Fibroblast of lung (primary cell): ENCODE data around the gene CROT. TPM values are rescaled to one million over a fixed set of nuclear protein-coding genes. Genes with fewer than 3 reads are reported as not detected.

Source experiments
- DNase-seq, 2 donors: peaks; one replicate each; pipeline versions ENCODE4 v3.0.0 to v3.0.0-alpha.2; 2010; ENCODE audit warnings: low read depth in 2 of 2
- H2AFZ ChIP-seq: 2 replicates; pipeline ENCODE4 v1.5.1; 2012; ENCODE audit warnings: low read length, control low read depth, inconsistent platforms
- H3K27ac ChIP-seq: 2 replicates; pipeline ENCODE4 v1.5.1; 2011; ENCODE audit warnings: low read length, control low read depth; ENCODE audit not compliant: insufficient read depth
- H3K27me3 ChIP-seq: 2 replicates; pipeline ENCODE4 v1.5.1; 2011; ENCODE audit warnings: mild to moderate bottlenecking, low read length; ENCODE audit not compliant: control insufficient read depth, insufficient read depth
- H3K36me3 ChIP-seq: 2 replicates; pipeline ENCODE4 v1.5.1; 2011; ENCODE audit warnings: low read length; ENCODE audit not compliant: control insufficient read depth, insufficient read depth
- H3K4me1 ChIP-seq: 2 replicates; pipeline ENCODE4 v1.5.1; 2011; ENCODE audit warnings: low read length; ENCODE audit not compliant: control insufficient read depth, insufficient read depth; ENCODE audit errors: extremely low read depth
- H3K4me2 ChIP-seq: 2 replicates; pipeline ENCODE4 v1.5.1; 2011; ENCODE audit warnings: low read length, control low read depth; ENCODE audit not compliant: insufficient read depth; ENCODE audit errors: extremely low read depth
- H3K4me3 ChIP-seq, 4 experiments: fragments of 200-600 bp in 1 of 4; sonication (generic) in 1 of 4; replicated peaks in 1 of 4; 2 replicates each; pipeline ENCODE4 v1.5.1; 2011 to 2016; ENCODE audit warnings: low read length in 4 of 4, low read depth in 3 of 4, mild to moderate bottlenecking in 3 of 4, control low read depth in 2 of 4, inconsistent platforms in 1 of 4, mixed read lengths in 1 of 4; ENCODE audit not compliant: insufficient read depth in 1 of 4; ENCODE audit errors: control extremely low read depth in 1 of 4
- H3K79me2 ChIP-seq: 2 replicates; pipeline ENCODE4 v1.5.1; 2012; ENCODE audit warnings: mild to moderate bottlenecking, low read length, inconsistent platforms; ENCODE audit not compliant: control insufficient read depth, insufficient read depth
- H3K9ac ChIP-seq: 2 replicates; pipeline ENCODE4 v1.5.1; 2011; ENCODE audit warnings: mild to moderate bottlenecking, low read length, control low read depth; ENCODE audit not compliant: insufficient read depth
- H3K9me3 ChIP-seq: 2 replicates; pipeline ENCODE4 v1.5.1; 2012; ENCODE audit warnings: low read depth, low read length; ENCODE audit not compliant: control insufficient read depth, insufficient read depth
- H4K20me1 ChIP-seq: 2 replicates; pipeline ENCODE4 v1.5.1; 2011; ENCODE audit warnings: low read length; ENCODE audit not compliant: control insufficient read depth, insufficient read depth; ENCODE audit errors: extremely low read depth
- EZH2 ChIP-seq: IDR thresholded peaks from 2 replicates; pipeline ENCODE4 v1.5.1; 2012; ENCODE audit warnings: low read length, control low read depth, mild to moderate bottlenecking; ENCODE audit errors: missing control alignments
- polyA plus RNA-seq, 2 donors: library from polyadenylated mRNA; depleted of rRNA in 1 of 2; stranded (reverse) in 1 of 2; unstranded in 1 of 2; fragments of >200 nt; gene quantifications; 2 replicates each; pipeline ENCODE4 v1.2.1, GENCODE V29; 2011 to 2012; ENCODE audit warnings: missing spikeins in 1 of 2
- total RNA-seq: library from RNA; depleted of rRNA; stranded (reverse); fragments of >200 nt; gene quantifications from 2 replicates; pipeline ENCODE4 v1.2.1, GENCODE V29; 2014
- TF ChIP-seq, protein P1 (sequence below), 2 donors: IDR thresholded peaks in 1 of 2; conservative IDR thresholded peaks in 1 of 2; 1 replicate in 1 of 2; 2 replicates in 1 of 2; pipeline ENCODE4 v1.5.1; 2011 to 2012; ENCODE audit warnings: low read length in 2 of 2, control low read depth in 1 of 2, inconsistent platforms in 1 of 2, low read depth in 1 of 2, mild to moderate bottlenecking in 1 of 2

CROT gene
- total and polyA plus RNA-seq, 2 donors (not counting 1 experiment from before 2014, with no cell fraction given) = 13.1 to 23.0 TPM

- Histone ChIP-seq H2AFZ (no peak overlapping the region), H3K36me3 (no peaks in the 10 kb centered on the region), H3K4me3 (no peak overlapping the region), H3K27me3 (no peaks in the 10 kb centered on the region), H3K4me1 (no peaks in the 10 kb centered on the region), H3K79me2 (no peaks in the 10 kb centered on the region), H4K20me1 (no peaks in the 10 kb centered on the region), H3K9ac (no peak overlapping the region), H3K4me2 (no peak overlapping the region), H3K9me3 (peaks cover 3% of the 10 kb centered on the region), H3K27ac (no peak overlapping the region)
- no peak for DNase-seq
- TF ChIP-seq EZH2 = no peak
- TF ChIP-seq, protein P1, sequence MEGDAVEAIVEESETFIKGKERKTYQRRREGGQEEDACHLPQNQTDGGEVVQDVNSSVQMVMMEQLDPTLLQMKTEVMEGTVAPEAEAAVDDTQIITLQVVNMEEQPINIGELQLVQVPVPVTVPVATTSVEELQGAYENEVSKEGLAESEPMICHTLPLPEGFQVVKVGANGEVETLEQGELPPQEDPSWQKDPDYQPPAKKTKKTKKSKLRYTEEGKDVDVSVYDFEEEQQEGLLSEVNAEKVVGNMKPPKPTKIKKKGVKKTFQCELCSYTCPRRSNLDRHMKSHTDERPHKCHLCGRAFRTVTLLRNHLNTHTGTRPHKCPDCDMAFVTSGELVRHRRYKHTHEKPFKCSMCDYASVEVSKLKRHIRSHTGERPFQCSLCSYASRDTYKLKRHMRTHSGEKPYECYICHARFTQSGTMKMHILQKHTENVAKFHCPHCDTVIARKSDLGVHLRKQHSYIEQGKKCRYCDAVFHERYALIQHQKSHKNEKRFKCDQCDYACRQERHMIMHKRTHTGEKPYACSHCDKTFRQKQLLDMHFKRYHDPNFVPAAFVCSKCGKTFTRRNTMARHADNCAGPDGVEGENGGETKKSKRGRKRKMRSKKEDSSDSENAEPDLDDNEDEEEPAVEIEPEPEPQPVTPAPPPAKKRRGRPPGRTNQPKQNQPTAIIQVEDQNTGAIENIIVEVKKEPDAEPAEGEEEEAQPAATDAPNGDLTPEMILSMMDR (conservative IDR thresholded peaks at IDR 0.05 in 1 of 2, IDR thresholded peaks at IDR 0.05 in 1 of 2; ENCODE audit: low read depth in 1 of 2, low read length in 2 of 2) = no peak
These were observed 13.1 kb upstream of the CROT start for GRCh38 chr7:87332321-87332720.

- TF ChIP-seq EZH2 = no peak
- TF ChIP-seq, protein P1 (conservative IDR thresholded peaks at IDR 0.05 in 1 of 2, IDR thresholded peaks at IDR 0.05 in 1 of 2; ENCODE audit: low read depth in 1 of 2, low read length in 2 of 2) = no peak
- no peak for DNase-seq
- Histone ChIP-seq H3K36me3 (peaks cover 1% of the 10 kb centered on the region), H2AFZ (no peak overlapping the region), H3K4me2 (no peak overlapping the region), H3K4me1 (no peaks in the 10 kb centered on the region), H3K27me3 (no peaks in the 10 kb centered on the region), H3K4me3 (no peak overlapping the region), H3K9me3 (no peaks in the 10 kb centered on the region), H3K9ac (no peak overlapping the region), H4K20me1 (no peaks in the 10 kb centered on the region), H3K79me2 (no peaks in the 10 kb centered on the region), H3K27ac (no peak overlapping the region)
These were observed 9.3 kb upstream of the CROT start for GRCh38 chr7:87336136-87336535.

GRCh38 chr7:87337331-87337730 lies 8.1 kb upstream of the CROT start:
- Histone ChIP-seq H3K36me3 (peaks cover 1% of the 10 kb centered on the region), H3K9ac (no peak overlapping the region), H3K4me1 (no peaks in the 10 kb centered on the region), H3K27ac (no peak overlapping the region), H4K20me1 (no peaks in the 10 kb centered on the region), H3K4me2 (no peak overlapping the region), H2AFZ (no peak overlapping the region), H3K27me3 (no peaks in the 10 kb centered on the region), H3K4me3 (no peak overlapping the region), H3K9me3 (no peaks in the 10 kb centered on the region), H3K79me2 (no peaks in the 10 kb centered on the region)
- no peak for DNase-seq
- TF ChIP-seq EZH2 = no peak
- TF ChIP-seq, protein P1 (conservative IDR thresholded peaks at IDR 0.05 in 1 of 2, IDR thresholded peaks at IDR 0.05 in 1 of 2; ENCODE audit: low read depth in 1 of 2, low read length in 2 of 2) = no peak
